ENCODE data around the gene EFEMP1. TPM values are rescaled to one million over a fixed set of nuclear protein-coding genes. Genes with fewer than 3 reads are reported as not detected.

EFEMP1 gene
- total and polyA plus RNA-seq, 9 of the 15 experiments (the other 6 are each of a cell fraction or from before 2014, with no cell fraction given), result 0.05 to 6.2 (median 0.22) TPM

GRCh38 chr2:55885127-55885943 lies 38.2 kb downstream of the EFEMP1 start (continued):
- TF ChIP-seq THRB (CRISPR knock-in tag; conservative IDR thresholded peaks at IDR 0.05), result no peak
- TF ChIP-seq DNMT1 (IDR thresholded peaks at IDR 0.05), result no peak
- TF ChIP-seq TRIM28 (IDR thresholded peaks at IDR 0.05), result no peak
- no peak for TF ChIP-seq ZNF592 (IDR thresholded peaks at IDR 0.05)
- no peak for TF ChIP-seq ZNF407 (IDR thresholded peaks at IDR 0.05; ENCODE audit: low read depth)
- no peak for TF ChIP-seq PBX2 (CRISPR knock-in tag; IDR thresholded peaks at IDR 0.05; ENCODE audit: low read depth)
- TF ChIP-seq PBX2 (tag; conservative IDR thresholded peaks at IDR 0.05; ENCODE audit: low read depth), result peak; percentile 18; the same call in 1 of the 2 replicates
- TF ChIP-seq POLR2B (IDR thresholded peaks at IDR 0.05; ENCODE audit: low read depth, partially characterized antibody), result no peak
- TF ChIP-seq ERF (CRISPR knock-in tag; IDR thresholded peaks at IDR 0.05), result no peak
- no peak for TF ChIP-seq FOXJ3 (CRISPR knock-in tag; IDR thresholded peaks at IDR 0.05)

Measured in K562 (cell line).